ENCODE measurements around the gene TPX2.

GRCh38 chr20:31808481-31808880, 69.4 kb downstream of the TPX2 start:
- TF ChIP-seq POLR2A (IDR thresholded peaks at IDR 0.05) (no peak), CTCF (IDR thresholded peaks at IDR 0.05) (no peak)
